ENCODE measurements around the gene IQSEC3. TPM values are rescaled to one million over a fixed set of nuclear protein-coding genes. Genes with fewer than 3 reads are reported as not detected.
"Not testable (repeated sequence)": the region's sequence is repeated elsewhere in the genome, so short reads cannot be mapped to it uniquely, and the experiment has no call there.

IQSEC3 gene
- total RNA-seq, 1 donor from 2014 or later, result 4.5 TPM

DNA sequence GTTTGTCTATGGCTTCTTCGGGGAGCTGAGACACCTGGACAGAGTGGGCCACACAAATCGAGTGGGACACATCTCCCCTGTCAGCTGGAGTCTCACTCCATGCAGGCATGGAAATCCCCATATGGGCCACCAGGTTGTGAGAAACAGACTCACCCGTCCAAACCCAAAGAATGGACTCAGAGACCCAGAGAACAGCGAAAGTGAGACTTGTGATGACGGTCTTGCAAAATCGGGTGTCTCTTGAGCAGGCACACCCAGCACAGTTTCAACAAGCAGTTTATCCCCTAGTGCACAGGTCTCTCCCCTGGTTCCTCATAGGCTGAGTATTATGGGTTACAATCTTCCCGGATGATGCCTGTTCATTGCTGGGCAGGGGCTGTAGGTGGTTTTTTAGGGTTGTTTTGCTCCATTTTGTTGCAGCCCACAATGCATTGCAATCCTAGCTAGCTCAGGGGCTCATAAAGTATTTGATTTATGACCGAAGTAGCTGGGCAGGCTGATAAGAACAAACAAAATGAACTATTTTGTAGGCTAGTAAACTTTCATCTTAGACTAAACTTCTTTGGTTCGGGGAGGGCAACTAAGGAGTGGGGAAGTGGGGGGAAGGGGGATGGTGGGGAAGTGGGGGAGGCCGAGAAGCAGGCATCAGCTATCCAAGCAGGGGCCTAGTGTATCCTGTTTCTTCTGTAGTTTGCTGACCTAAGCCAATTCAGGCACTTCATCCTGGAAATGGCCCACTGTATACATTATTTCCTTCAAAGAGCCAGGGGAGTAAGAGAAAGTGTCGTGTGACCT is 45.3 kb downstream of the IQSEC3 start:
- no peak for DNase-seq

DNA sequence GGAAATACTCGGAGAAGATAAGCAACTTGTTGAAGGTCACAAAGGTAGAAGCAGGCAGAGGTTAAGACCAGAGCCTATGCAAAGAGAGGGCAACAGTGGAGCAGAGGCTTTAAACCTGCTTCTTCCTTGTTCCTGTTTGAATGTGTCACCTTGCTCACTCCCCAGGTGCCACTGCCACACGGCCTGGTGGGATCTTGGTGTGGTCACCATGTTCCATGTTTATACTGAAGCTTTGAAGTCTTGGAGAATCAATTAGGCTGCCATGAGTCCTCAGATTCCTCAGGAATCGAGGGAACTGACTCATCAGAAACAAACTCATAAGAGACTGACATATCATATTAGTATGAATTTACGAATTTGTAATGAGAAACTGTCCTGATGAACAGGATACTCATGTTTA is 46.8 kb downstream of the IQSEC3 start:
- no peak for DNase-seq

DNA sequence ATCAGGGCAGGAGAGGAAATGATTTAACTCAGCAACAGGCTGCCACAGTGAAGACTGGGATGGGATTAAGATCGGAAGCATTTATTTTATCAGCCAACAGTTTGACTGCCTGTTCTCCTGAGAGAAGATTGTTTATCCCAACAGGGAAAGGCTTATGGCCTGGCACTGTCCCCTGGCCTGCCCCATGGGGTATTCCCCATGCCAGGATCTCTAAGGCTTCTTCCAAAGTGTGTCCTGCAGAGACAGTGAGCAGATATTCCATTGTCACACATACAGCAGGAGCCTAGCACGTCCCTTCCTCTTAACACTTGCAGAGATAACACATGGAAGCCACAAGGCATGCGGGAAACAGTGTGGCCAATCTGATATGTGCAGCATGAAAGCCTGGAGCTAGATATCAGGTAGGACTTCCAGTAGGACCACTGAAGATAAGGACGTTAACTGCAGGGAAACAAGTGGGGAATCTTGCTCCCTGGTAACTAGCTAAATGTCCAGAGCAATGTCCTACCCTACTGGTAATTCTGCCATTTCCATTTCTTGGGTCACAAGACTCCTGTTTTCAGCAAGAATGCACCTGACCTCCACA is 48.2 kb downstream of the IQSEC3 start:
- no peak for DNase-seq

DNA sequence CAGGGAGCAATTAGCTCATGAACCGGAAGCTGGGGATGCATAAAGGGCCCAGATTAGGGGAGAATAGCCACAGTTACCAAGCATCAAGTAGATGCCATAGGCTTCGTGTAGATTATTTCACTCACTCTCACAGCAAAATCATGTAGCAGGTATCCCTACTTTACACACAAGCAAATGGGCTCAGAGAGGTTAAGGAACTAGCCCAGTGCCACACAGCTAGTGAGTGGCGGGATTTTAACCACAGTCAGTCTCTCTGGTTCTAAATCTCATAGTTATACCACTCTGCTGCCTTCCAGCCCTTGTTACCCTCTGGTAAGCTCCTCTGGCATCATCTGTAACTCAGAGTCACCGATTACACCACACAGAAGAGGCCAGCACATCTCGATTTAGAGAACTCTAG is 49.0 kb downstream of the IQSEC3 start:
- no peak for DNase-seq

DNA sequence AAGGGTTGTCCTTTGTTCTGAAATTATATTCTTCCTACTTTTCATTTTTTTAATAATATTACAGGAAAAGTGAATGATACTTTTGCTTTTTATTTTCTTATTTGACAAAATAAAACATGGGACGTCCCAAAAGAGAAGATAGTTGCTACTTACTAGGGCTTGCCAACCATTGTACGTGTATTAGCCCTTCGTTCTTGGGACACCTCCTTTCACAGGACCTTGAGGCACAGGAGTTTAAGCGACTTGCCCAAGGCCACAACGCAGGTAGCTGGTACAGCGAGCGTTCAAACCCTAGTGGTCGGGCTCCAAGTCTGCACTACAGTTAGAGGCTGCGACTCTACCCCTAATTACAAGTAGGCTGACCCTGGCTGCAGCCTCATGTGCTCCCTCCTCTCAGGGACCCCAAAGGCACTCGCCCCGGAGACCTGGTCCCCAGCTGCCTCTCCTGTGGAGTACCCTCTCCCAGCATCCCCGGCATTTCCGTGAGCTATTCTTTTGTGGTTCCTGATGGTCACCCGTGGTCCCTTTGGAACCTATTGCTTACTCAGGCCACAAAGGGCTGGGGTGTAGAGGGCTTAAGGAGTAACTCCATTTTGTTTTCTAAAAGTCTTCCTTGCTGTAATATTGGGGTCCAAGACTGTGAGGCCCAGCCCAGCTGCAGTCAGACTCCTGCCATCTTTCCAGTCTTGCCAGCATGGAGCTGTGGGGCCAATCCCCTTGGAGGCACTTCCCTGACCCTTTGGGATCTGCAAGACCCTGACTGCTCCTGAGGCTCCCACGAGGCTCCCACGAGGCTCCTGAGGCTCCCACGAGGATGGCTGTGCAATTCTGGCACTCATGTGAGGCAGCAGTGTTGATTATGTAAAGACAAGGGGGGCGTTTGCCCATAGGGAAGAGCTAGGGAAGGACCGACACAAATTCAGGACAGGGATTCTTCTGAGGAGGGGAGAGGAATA is 49.7 kb downstream of the IQSEC3 start:
- no peak for DNase-seq

DNA sequence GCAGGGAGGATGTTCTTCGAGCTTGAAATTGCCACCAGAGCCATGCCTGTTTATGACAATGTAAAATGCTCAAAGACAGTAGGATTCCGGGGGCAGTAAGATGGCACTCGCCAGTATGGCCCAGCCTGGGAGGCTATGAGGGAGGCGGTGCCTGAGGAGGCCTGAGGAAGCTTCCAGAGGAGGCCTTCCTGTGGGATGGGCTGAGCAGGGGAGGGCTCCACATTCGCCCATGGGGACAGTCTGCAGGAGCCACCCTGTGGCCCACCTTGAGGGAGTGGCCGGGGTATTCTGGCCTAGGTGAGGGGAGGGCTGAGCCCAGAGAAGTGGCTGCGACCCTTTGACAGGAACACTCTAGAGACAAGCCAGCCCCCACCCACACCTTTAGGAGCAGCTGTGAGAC is 50.7 kb downstream of the IQSEC3 start:
- DNase-seq, result no peak

DNA sequence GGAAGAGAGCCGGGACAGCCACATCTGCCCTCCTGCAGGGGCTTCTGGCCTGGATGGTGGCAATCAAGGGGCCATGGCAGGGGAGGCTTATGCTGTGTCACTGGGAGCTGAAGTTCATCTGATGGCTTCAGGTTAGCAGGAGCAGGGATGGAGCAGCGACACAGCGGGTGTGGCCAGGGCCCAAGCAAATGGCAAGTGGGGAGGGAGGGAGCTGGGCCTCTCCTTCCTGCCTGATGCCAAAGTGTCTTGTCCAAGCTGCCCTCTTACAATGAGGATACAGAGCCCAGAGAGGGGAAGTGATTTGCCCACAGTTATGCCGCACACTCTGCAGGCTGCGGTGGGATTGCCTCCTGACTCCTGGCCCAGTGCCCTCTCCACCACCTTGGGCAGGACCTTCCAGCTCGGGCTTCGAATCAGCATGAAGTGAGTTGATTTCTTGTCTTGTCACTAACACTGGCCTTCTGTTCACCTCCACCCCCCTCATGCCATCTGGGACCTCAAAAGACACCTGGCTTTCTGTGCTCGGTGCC is 51.3 kb downstream of the IQSEC3 start:
- no peak for DNase-seq

DNA sequence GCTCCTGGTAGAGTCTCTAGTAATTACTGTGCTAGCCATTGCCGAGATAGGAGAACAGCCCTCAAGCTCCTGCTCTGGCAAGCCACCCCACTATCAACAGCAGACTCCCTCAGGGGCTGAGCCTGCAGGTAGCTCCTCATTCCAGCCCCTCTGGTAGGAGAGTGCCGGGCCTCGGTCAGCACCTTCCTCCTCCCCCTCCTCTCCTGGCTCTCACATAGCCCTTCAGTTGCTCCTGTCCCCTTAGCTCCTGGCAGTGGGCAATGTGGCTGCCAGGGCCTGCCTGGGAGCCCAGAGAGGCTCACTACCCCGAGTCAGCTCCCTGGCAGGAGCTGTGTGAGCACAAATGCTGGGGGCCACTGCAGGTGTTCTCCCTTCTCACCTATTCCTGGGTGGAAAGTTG is 52.0 kb downstream of the IQSEC3 start:
- no peak for DNase-seq

DNA sequence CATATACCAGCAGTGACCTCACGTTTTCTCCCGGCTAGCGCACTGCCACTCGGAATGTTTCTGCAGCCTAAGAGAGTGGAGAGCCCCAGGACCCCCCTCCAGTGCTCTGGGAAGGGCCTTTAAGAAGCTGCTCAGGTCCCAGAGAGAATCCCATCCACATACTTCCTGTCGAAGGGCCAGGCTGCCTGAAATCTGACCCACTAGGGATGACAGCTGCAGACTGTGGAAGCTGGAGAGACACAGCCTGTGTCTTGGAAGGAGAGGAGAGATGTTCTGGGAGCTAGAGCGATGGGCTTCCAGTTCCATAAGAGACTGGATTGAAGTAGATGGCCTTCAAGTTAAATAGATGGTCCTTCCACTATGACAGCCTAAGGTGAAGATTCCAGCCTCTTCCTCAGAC is 54.4 kb downstream of the IQSEC3 start:
- DNase-seq, result no peak

DNA sequence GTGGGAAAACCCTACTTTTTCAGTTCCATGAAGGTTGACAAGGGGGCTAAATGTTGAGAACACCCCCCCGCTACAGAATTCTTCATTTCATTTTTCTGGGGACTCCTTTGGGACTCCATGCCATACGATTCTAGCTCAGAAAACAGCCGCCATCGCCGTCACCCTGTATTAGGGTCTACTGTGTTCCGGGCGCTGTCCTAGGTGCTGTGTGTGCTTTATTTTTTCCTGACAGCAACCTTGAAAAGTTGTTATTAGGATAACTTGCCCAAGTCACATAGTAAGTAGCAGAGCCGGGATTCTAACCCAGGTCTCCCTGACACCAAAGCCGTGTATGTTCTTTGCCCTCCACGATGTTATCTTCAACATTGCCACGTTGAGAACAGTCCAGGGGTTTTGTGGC is 55.1 kb downstream of the IQSEC3 start:
- DNase-seq, result no peak

DNA sequence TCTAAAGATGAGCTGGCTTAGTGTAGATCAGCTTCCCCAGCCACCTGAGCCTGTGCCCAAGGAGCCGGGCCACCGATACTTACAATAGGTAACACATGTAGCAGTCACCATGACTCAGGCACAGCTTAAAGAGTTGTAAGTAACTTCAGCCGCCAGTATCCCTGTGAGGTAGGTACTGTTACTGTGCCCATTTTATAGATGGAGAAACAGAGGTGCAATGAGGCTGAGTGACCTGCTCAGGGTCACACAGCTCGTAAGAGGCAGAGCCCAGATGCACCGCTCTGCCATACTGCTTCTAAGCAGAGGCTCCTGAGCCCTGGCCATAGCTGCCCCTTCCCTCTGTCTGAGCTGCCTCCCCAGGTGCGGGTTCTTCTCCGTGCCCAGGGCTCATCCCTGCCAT is 58.5 kb downstream of the IQSEC3 start:
- no peak for DNase-seq

DNA sequence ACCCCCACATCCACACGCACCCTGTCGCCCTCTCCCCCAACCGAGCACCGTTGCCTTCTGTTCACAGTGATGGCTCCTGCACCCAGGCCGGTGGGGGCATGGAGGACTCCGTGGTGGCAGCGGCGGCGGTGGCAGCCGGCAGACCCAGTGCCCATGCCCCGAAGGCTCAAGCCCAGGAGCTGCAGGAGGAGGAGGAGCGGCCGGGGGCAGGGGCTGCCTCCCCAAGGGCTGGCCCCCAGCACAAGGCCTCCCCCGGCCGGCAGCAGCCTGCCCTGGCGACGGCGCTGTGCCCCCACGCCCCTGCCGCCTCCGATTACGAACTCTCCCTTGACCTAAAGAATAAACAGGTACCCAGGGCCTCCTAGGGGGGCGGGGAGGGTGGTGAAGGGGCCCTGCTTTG is 59.0 kb downstream of the IQSEC3 start:
- DNase-seq, result no peak

DNA sequence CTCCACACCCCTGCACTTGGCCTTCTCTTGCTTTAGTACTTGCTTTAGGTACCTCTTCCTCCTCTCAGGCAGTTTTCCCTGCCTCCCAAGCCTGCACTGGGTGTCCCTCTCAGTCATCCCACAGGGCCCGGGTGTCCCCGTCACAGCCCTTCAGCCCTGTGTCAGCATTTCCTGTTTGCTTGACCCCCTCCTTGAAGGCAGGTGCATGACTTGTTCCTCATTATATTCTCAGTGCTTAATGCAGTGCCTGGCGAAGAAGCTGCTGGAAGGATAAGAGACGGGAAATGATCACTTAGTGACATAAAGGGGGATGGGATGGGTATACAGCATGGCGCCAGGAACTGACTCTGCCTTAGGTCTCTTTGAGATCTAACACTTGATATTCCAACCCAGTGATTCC is 61.5 kb downstream of the IQSEC3 start:
- DNase-seq, result no peak

DNA sequence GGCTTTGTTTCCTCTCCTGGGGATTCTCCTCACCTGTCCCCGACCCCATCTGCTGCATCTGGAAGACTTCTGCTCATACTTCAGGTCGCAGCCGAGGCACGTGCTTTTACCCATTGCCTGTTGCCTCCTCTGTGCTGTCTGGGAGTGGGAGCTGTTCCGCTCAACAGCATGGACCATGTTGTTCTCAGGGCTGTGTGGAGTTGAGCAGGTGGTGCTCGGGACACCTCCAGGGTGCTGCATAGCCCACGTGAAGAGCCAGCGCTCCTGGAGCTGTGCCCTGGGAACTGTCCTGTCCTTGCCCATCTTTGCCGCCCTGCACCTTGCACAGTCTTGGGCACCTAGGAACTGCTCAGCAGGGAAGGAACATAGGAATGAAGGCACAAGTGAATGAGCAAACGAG is 62.4 kb downstream of the IQSEC3 start:
- no peak for DNase-seq

DNA sequence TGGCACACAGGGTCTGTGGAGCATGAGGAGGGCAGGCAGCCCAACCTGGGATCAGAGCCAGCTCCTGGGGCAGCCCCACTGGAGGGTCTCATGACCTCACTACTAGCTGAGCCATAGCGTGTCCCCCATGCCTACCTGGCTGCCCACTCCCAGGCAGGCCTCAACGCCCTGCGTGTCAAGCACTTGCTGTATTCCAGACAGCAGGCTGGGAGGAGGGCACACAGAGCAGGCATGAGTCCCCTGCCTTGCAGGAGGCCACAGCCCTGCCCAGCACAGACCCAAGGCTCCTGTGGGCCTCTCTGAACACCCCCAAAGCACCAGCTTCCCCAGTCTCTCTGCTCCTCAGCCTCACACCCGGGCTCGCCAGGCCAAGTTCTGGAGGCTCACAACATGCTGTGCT is 64.0 kb downstream of the IQSEC3 start:
- DNase-seq, result no peak

DNA sequence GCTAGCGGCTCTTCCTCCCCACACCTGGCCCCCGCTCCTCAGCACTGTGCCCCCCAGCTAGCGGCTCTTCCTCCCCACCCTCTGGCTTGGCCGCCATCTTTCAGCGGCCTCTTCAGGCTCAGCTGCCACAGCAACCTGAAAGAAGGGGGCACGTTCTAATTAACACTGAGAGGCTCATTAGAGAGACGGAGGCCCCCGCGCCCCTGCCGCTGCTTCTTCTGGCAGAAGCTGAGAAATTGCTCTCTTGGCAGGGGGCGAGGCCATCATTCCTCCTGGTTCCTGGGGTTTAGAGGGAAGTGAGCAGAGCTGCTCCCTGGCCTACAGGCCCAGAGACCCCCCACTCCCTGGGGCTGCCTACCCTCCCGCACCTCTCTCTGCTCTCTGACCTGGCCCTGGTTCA is 64.4 kb downstream of the IQSEC3 start:
- DNase-seq, result no peak

DNA sequence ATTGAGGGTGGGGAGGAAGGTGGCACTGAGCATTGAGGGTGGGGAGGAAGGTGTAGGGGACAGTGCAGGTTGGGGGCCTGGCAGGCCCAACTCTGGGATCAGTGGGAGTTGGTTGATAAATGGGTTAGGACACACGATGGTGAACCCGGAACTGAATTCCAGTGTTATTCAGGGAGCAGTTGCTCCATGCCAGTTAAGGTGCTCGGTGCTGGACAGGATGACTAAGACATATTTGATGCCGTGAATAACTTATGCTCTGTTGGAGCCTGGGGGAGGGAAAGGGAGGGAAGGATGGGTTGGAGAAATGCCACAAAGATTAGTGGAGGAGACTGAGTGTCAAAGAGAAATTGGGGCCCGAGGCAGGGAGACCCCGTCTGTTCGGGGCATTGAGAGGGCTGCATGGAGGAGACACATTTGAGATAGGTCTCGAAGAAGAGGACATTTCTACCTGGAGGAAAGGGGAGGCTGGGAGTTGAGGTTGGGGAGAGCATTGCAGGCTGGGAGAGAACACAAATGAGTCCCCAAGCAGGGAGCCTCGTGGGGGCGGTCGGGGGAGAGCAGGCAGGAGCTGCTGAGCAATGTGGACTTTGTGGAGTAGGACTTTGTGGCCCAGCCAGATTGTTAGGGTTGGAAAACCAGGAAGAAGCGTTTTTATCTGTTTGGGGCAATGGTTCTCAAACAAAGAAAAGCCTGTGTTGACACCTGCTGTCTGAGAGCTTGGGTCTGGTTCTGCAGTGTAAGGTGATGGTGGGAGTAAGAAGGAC is 65.3 kb downstream of the IQSEC3 start:
- DNase-seq, result no peak

DNA sequence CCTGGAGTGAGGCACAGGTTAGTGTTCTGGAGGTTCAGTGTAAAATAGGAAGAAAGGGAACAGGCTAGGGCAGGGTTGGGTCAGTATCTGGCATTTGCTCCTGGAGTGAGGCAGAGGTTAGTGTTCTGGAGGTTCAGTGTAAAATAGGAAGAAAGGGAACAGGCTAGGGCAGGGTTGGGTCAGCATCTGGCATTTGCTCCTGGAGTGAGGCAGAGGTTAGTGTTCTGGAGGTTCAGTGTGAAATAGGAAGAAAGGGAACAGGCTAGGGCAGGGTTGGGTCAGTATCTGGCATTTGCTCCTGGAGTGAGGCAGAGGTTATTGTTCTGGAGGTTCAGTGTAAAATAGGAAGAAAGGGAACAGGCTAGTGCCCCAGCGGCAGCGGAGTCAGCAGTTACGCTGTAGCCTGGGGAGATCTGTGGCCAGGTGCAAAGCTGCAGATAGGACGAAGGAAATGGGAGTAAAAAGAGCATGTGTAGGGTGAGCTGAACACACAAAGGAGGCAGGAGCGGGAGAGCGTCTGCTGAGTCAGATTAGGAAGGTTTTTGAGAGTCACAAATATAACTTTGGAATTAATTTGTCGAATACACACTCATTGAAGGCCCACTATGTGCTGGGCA is 67.2 kb downstream of the IQSEC3 start:
- not testable (repeated sequence) for DNase-seq

DNA sequence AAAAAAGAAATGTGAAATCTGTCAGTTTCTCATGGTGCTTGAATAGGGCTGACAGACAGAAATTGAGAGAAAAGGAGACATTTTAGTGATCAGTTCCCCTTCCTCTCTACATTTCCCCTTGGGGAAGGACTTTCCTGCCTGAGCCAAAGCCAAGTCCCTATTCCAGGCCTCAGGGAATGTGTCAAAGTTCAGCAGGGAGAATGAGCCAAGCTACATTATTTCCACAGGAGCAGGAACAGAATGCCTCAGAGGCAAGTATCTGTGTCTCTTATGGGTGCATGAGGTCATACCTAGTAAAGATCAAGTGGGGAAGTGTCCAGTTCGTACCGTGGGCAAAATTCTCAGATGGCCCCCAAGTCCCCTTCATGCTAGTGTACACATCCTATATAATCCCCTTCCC is 68.6 kb downstream of the IQSEC3 start:
- no peak for DNase-seq

DNA sequence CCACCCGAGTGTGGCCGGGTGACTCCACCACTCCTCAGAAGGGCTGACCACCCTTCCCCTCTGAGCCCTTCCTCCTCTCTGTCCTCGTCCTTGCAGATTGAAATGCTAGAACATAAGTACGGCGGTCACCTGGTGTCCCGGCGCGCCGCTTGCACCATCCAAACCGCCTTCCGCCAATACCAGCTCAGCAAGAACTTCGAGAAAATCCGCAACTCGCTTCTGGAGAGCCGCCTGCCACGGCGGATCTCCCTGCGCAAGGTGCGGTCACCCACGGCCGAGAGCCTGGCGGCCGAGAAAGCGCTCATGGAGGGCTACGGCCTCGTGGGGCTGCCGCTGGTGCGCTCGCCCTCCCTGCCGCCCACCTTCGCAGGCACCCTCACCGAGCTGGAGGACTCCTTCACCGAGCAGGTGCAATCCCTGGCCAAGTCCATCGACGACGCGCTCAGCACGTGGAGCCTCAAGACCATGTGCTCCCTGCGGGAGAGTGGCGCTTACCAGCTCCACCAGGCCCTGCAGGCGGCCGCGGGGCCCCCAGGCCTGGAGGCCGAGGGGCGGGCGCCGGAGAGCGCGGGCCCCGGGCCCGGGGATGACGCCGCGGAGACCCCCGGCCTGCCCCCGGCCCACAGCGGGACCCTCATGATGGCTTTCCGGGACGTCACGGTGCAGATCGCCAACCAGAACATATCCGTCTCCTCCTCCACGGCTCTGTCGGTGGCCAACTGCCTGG is 71.8 kb downstream of the IQSEC3 start:
- no peak for DNase-seq
